HEK293 (cell line): ENCODE results near the gene ROPN1L.

ENCODE experiments used
- ZNF558 ChIP-seq: fragments of 450-650 bp; formaldehyde crosslinking; IDR thresholded peaks from 2 replicates; pipeline ENCODE4 v1.5.1; 2016; ENCODE audit warnings: missing biosample characterization, missing genetic modification characterization
- TF ChIP-seq, protein P1 (sequence below): fragments of 450-650 bp; formaldehyde crosslinking; IDR thresholded peaks from 2 replicates; pipeline ENCODE4 v1.5.1; 2016; ENCODE audit warnings: missing biosample characterization, missing genetic modification characterization, low read depth

- TF ChIP-seq, protein P1, sequence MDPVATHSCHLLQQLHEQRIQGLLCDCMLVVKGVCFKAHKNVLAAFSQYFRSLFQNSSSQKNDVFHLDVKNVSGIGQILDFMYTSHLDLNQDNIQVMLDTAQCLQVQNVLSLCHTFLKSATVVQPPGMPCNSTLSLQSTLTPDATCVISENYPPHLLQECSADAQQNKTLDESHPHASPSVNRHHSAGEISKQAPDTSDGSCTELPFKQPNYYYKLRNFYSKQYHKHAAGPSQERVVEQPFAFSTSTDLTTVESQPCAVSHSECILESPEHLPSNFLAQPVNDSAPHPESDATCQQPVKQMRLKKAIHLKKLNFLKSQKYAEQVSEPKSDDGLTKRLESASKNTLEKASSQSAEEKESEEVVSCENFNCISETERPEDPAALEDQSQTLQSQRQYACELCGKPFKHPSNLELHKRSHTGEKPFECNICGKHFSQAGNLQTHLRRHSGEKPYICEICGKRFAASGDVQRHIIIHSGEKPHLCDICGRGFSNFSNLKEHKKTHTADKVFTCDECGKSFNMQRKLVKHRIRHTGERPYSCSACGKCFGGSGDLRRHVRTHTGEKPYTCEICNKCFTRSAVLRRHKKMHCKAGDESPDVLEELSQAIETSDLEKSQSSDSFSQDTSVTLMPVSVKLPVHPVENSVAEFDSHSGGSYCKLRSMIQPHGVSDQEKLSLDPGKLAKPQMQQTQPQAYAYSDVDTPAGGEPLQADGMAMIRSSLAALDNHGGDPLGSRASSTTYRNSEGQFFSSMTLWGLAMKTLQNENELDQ (tag by site-specific recombination), result no peak
- TF ChIP-seq ZNF558 (tag by site-specific recombination), result no peak
Measured at GRCh38 chr5:10442576-10442975, 897 bp downstream of the ROPN1L start.
